CD8-positive, alpha-beta memory T cell (primary cell): ENCODE data around the gene LINC00305. TPM values are rescaled to one million over a fixed set of nuclear protein-coding genes. Genes with fewer than 3 reads are reported as not detected.

ENCODE experiments used
- CTCF ChIA-PET: fragments of 350-600 bp; sonication (Branson Sonifier 250); formaldehyde crosslinking; loops from one replicate; lab custom pipeline; 2021; ENCODE audit warnings: antibody characterized with exemption; lab: Charles Lee
- POLR2A ChIA-PET: fragments of 350-600 bp; sonication (Branson Sonifier 250); formaldehyde crosslinking; loops from one replicate; lab custom pipeline; 2021; ENCODE audit warnings: antibody characterized with exemption; lab: Charles Lee
- DNase-seq, 5 donors: peaks; one replicate each; pipeline versions ENCODE4 v3.0.0 to v3.0.0-alpha.2; 2020 to 2022; ENCODE audit warnings: mixed read lengths in 1 of 5
- H3K27ac ChIP-seq: one replicate; pipeline ENCODE4 v1.7.0; 2013; ENCODE audit warnings: low read depth, mild to moderate bottlenecking, low read length, moderate library complexity
- H3K27me3 ChIP-seq: 2 replicates; pipeline ENCODE4 v1.7.0; 2013; ENCODE audit warnings: low read length, mild to moderate bottlenecking; ENCODE audit not compliant: insufficient read depth, poor library complexity, severe bottlenecking
- H3K36me3 ChIP-seq: 2 replicates; pipeline ENCODE4 v1.7.0; 2013; ENCODE audit warnings: mild to moderate bottlenecking, low read length, moderate library complexity; ENCODE audit not compliant: insufficient read depth
- H3K4me1 ChIP-seq: 2 replicates; pipeline ENCODE4 v1.7.0; 2013; ENCODE audit warnings: mild to moderate bottlenecking, low read length, moderate library complexity; ENCODE audit not compliant: insufficient read depth
- H3K4me3 ChIP-seq: 2 replicates; pipeline ENCODE4 v1.7.0; 2013; ENCODE audit warnings: mild to moderate bottlenecking, low read length
- H3K9me3 ChIP-seq: 2 replicates; pipeline ENCODE4 v1.7.0; 2013; ENCODE audit warnings: mild to moderate bottlenecking, low read length
- H3K27ac Mint-ChIP-seq, 8 donors: one replicate each; pipeline ENCODE4 v1.8.0; 2020 to 2021; ENCODE audit warnings: mixed read lengths in 8 of 8, mild to moderate bottlenecking in 6 of 8, inconsistent platforms in 3 of 8, moderate library complexity in 3 of 8
- H3K27me3 Mint-ChIP-seq, 2 donors: one replicate each; pipeline ENCODE4 v1.8.0; 2020 to 2021; ENCODE audit warnings: mixed read lengths in 2 of 2, mild to moderate bottlenecking in 1 of 2, moderate library complexity in 1 of 2
- H3K36me3 Mint-ChIP-seq, 3 donors: one replicate each; pipeline ENCODE4 v1.8.0; 2020 to 2021; ENCODE audit warnings: mixed read lengths in 3 of 3, inconsistent platforms in 1 of 3, mild to moderate bottlenecking in 1 of 3
- H3K4me1 Mint-ChIP-seq, 3 donors: one replicate each; pipeline ENCODE4 v1.8.0; 2020 to 2021; ENCODE audit warnings: mixed read lengths in 3 of 3, inconsistent platforms in 1 of 3, mild to moderate bottlenecking in 1 of 3
- H3K4me3 Mint-ChIP-seq, 7 donors: one replicate each; pipeline ENCODE4 v1.8.0; 2020 to 2021; ENCODE audit warnings: mixed read lengths in 7 of 7, mild to moderate bottlenecking in 6 of 7, moderate library complexity in 4 of 7, inconsistent platforms in 2 of 7
- H3K9me3 Mint-ChIP-seq, 5 donors: one replicate each; pipeline ENCODE4 v1.8.0; 2020 to 2022; ENCODE audit warnings: mixed read lengths in 5 of 5, mild to moderate bottlenecking in 3 of 5, moderate library complexity in 2 of 5, inconsistent platforms in 1 of 5
- polyA plus RNA-seq: library from polyadenylated mRNA; unstranded; fragments of 300-500 nt; fragmentation: Illumina TruSeq; gene quantifications from one replicate; pipeline ENCODE4 v1.2.3, GENCODE V29; 2021
- total RNA-seq, 2 experiments: library from RNA; stranded (reverse); gene quantifications; one replicate each; pipeline ENCODE4 v1.2.3, GENCODE V29; 2021

The LINC00305 gene
- total and polyA plus RNA-seq, 3 experiments from 2014 or later: not detected

DNA sequence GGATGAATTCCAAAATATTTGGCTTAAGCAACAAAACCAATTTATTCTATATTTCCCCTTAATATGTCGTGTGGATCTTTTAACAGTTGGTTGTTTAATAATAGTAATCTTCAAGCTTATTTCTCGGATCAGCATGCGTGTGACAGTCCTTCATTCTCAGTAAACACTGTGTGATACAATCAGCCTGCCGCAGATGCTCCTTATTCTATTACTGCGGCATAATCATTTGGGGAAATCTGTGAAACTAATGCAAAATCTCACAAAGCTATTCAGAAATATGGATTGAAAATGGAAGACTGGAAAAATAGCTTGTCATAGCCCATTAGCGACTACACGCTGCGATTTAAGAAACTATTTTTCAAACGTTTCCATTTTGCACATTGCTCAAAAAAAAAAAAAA, 36.9 kb downstream of the LINC00305 start:
- peaks cover 0 to 11% (median 0%) of the 10 kb centered on the region in 5 donors for H3K9me3 Mint-ChIP-seq
- no peak overlapping the region for H3K4me3 Mint-ChIP-seq
- no peak for DNase-seq
- ChIA-PET CTCF (no interaction called here), POLR2A (no interaction called here)
- Histone ChIP-seq H3K36me3 (no peaks in the 10 kb centered on the region), H3K27me3 (no peaks in the 10 kb centered on the region), H3K4me1 (no peaks in the 10 kb centered on the region), H3K27ac (no peak overlapping the region), H3K9me3 (no peaks in the 10 kb centered on the region), H3K4me3 (no peak overlapping the region)
- no peak overlapping the region for H3K27ac Mint-ChIP-seq
- peaks cover 0 to 3% (median 0%) of the 10 kb centered on the region in 3 donors for H3K36me3 Mint-ChIP-seq
- no peaks in the 10 kb centered on the region for H3K4me1 Mint-ChIP-seq
- H3K27me3 Mint-ChIP-seq: no peaks in the 10 kb centered on the region

- H3K36me3 Mint-ChIP-seq: peaks cover 0 to 3% (median 0%) of the 10 kb centered on the region in 3 donors
- H3K4me3 Mint-ChIP-seq: no peak overlapping the region
- no peaks in the 10 kb centered on the region for H3K4me1 Mint-ChIP-seq
- H3K36me3 ChIP-seq: no peaks in the 10 kb centered on the region
- H3K9me3 ChIP-seq: no peaks in the 10 kb centered on the region
- DNase-seq: no peak
- H3K9me3 Mint-ChIP-seq: peaks cover 0 to 11% (median 0%) of the 10 kb centered on the region in 5 donors
- H3K27me3 Mint-ChIP-seq: no peaks in the 10 kb centered on the region
- ChIA-PET POLR2A (no interaction called here), CTCF (no interaction called here)
- H3K4me3 ChIP-seq: no peak overlapping the region
- H3K4me1 ChIP-seq: no peaks in the 10 kb centered on the region
- H3K27ac Mint-ChIP-seq: no peak overlapping the region
- no peak overlapping the region for H3K27ac ChIP-seq
- H3K27me3 ChIP-seq: no peaks in the 10 kb centered on the region
Measured at GRCh38 chr18:64110692-64111480, 38.0 kb downstream of the LINC00305 start.

DNA sequence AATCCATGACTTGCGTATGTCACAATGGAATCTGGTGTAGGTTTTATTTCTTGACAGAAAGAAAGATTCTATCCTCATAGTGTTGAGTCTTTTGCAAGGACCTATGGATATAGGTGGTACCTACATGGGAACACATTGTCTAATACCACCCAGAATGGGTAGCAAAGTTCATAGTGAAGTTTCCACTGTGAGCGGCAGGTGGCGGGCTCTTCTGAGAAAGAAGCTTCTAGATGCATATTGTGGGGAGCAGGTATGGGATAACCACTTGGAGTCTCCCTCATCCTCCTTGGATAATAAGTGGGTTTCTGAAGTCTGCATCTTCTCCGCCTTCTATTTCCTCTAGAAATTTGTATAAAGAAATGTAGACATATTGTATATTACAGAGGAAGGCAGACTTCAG, 44.9 kb downstream of the LINC00305 start:
- no peak overlapping the region for H3K4me3 ChIP-seq
- no peaks in the 10 kb centered on the region for H3K4me1 Mint-ChIP-seq
- ChIA-PET POLR2A (no interaction called here), CTCF (no interaction called here)
- peaks cover 0 to 2% (median 0%) of the 10 kb centered on the region in 5 donors for H3K9me3 Mint-ChIP-seq
- H3K36me3 ChIP-seq: no peaks in the 10 kb centered on the region
- no peaks in the 10 kb centered on the region for H3K36me3 Mint-ChIP-seq
- no peak for DNase-seq
- no peaks in the 10 kb centered on the region for H3K27me3 ChIP-seq
- H3K4me1 ChIP-seq: no peaks in the 10 kb centered on the region
- H3K4me3 Mint-ChIP-seq: no peak overlapping the region
- H3K9me3 ChIP-seq: no peaks in the 10 kb centered on the region
- no peak overlapping the region for H3K27ac ChIP-seq
- no peak overlapping the region for H3K27ac Mint-ChIP-seq
- no peaks in the 10 kb centered on the region for H3K27me3 Mint-ChIP-seq

DNA sequence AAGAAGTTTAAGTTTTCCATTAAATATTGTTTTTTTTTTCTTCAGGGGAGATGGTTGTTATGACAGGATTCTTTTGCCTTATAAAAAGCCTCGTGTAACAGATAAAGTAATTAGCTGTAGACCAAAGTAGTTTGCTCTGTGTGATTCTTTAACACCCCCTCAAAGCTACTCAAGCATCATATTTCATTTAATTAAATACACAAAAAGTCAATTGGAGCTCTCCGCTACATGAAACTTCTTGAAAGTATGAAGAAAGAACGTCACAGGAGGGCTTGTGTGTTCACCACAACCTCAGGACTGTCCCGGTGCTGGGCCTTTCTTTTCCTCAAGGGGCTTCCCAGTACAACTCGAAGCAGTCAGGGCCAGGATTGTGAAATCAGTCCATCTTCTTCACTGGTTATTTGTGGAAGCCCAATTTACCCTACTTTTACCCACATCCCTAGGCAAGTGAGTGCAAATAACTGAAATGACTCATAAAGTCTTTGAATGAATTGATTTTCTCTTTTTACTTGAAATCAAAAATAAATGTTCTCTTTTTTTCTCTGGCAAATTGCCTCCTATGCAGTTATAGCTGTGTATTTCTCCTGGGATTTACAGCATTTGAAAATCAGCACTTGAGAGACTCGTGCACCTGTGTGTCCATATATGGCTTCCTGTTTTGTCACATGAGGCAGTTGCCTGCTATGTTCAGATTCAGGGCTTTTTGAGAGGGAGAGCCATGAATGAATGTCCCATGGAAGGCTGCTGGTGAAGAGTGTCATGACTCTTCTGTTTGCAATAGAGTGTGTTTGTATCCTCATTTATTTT, 48.6 kb downstream of the LINC00305 start:
- Mint-ChIP-seq H3K9me3 (no peaks in the 10 kb centered on the region), H3K27me3 (peaks cover 0 to 2% of the 10 kb centered on the region in 2 donors), H3K4me3 (no peak overlapping the region), H3K4me1 (no peaks in the 10 kb centered on the region), H3K27ac (no peak overlapping the region), H3K36me3 (no peaks in the 10 kb centered on the region)
- ChIA-PET CTCF (no interaction called here), POLR2A (no interaction called here)
- H3K9me3 ChIP-seq: no peaks in the 10 kb centered on the region
- no peaks in the 10 kb centered on the region for H3K36me3 ChIP-seq
- H3K4me3 ChIP-seq: no peak overlapping the region
- no peak overlapping the region for H3K27ac ChIP-seq
- no peaks in the 10 kb centered on the region for H3K4me1 ChIP-seq
- H3K27me3 ChIP-seq: no peaks in the 10 kb centered on the region
- no peak for DNase-seq

DNA sequence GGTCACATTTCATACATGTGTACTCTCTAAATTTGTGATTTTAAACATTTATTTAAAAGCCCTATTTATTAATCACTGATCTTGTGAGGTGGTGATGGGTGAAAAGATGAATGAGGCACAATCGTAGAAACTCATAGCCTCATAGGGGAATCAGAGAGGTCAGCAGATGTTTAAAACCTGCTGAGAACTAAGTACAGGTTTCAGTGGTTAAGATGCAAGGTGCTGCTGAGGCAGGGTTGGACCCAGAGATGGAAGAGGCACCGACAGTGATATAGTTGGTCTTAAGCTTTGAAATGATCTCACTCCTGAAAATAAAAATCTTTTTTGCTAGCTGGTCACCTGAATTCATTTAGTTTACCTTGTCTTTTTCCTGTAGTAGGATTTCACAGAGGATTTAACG, 49.6 kb downstream of the LINC00305 start:
- peaks cover 0 to 4% of the 10 kb centered on the region in 2 donors for H3K27me3 Mint-ChIP-seq
- H3K9me3 Mint-ChIP-seq: peaks cover 0 to 2% (median 0%) of the 10 kb centered on the region in 5 donors
- no peak overlapping the region for H3K4me3 Mint-ChIP-seq
- no peaks in the 10 kb centered on the region for H3K27me3 ChIP-seq
- H3K36me3 ChIP-seq: no peaks in the 10 kb centered on the region
- H3K27ac ChIP-seq: no peak overlapping the region
- H3K4me3 ChIP-seq: no peak overlapping the region
- H3K4me1 ChIP-seq: no peaks in the 10 kb centered on the region
- DNase-seq: no peak
- no peaks in the 10 kb centered on the region for H3K9me3 ChIP-seq
- no peak overlapping the region for H3K27ac Mint-ChIP-seq
- CTCF ChIA-PET: no interaction called here
- H3K4me1 Mint-ChIP-seq: no peaks in the 10 kb centered on the region
- POLR2A ChIA-PET: no interaction called here
- H3K36me3 Mint-ChIP-seq: no peaks in the 10 kb centered on the region

DNA sequence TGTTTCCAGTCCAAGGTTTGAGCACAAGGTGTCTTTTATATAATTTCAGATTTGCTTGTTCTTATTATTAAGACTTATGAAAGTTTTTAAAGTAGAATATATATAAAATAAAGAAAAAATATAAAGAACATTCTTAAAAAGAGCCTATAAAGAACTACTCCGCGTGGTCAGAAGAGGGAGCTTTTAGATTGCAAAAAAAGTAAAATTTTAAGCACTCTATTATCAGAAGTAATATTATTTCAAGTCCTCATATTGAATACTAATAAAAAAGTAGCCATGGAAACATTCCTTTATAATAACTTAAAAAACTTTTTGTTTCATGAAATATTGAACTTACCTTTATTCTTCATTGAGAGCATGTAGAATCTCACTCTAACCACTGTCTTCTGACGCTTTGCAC, 51.4 kb downstream of the LINC00305 start:
- Histone ChIP-seq H3K27me3 (no peaks in the 10 kb centered on the region), H3K27ac (no peak overlapping the region), H3K36me3 (no peaks in the 10 kb centered on the region), H3K4me1 (no peaks in the 10 kb centered on the region), H3K4me3 (no peak overlapping the region), H3K9me3 (no peaks in the 10 kb centered on the region)
- Mint-ChIP-seq H3K4me1 (no peaks in the 10 kb centered on the region), H3K9me3 (peaks cover 0 to 2% (median 0%) of the 10 kb centered on the region in 5 donors), H3K4me3 (no peak overlapping the region), H3K27ac (no peak overlapping the region), H3K36me3 (no peaks in the 10 kb centered on the region), H3K27me3 (peaks cover 0 to 7% of the 10 kb centered on the region in 2 donors)
- DNase-seq: no peak
- ChIA-PET CTCF (no interaction called here), POLR2A (no interaction called here)

- H3K4me3 Mint-ChIP-seq: no peak overlapping the region
- ChIA-PET CTCF (no interaction called here), POLR2A (no interaction called here)
- H3K36me3 ChIP-seq: no peaks in the 10 kb centered on the region
- H3K36me3 Mint-ChIP-seq: no peaks in the 10 kb centered on the region
- H3K9me3 ChIP-seq: no peaks in the 10 kb centered on the region
- no peaks in the 10 kb centered on the region for H3K4me1 ChIP-seq
- DNase-seq: no peak
- no peak overlapping the region for H3K27ac Mint-ChIP-seq
- H3K4me1 Mint-ChIP-seq: no peaks in the 10 kb centered on the region
- peaks cover 0 to 2% (median 0%) of the 10 kb centered on the region in 5 donors for H3K9me3 Mint-ChIP-seq
- H3K27me3 ChIP-seq: no peaks in the 10 kb centered on the region
- peaks cover 0 to 13% of the 10 kb centered on the region in 2 donors for H3K27me3 Mint-ChIP-seq
- no peak overlapping the region for H3K4me3 ChIP-seq
- H3K27ac ChIP-seq: no peak overlapping the region
Measured at GRCh38 chr18:64095056-64095455, 53.8 kb downstream of the LINC00305 start.

GRCh38 chr18:64094210-64094609, 54.7 kb downstream of the LINC00305 start:
- H3K9me3 Mint-ChIP-seq: peaks cover 0 to 2% (median 0%) of the 10 kb centered on the region in 5 donors
- DNase-seq: no peak
- no peaks in the 10 kb centered on the region for H3K4me1 ChIP-seq
- H3K27me3 Mint-ChIP-seq: peaks cover 0 to 13% of the 10 kb centered on the region in 2 donors
- no peaks in the 10 kb centered on the region for H3K4me1 Mint-ChIP-seq
- no peak overlapping the region for H3K4me3 Mint-ChIP-seq
- no peaks in the 10 kb centered on the region for H3K36me3 ChIP-seq
- H3K27ac ChIP-seq: no peak overlapping the region
- H3K4me3 ChIP-seq: no peak overlapping the region
- H3K9me3 ChIP-seq: no peaks in the 10 kb centered on the region
- H3K27me3 ChIP-seq: no peaks in the 10 kb centered on the region
- H3K36me3 Mint-ChIP-seq: no peaks in the 10 kb centered on the region
- CTCF ChIA-PET: no interaction called here
- H3K27ac Mint-ChIP-seq: no peak overlapping the region
- POLR2A ChIA-PET: no interaction called here
